Measurements from ENCODE around the gene CAB39L. TPM values are rescaled to one million over a fixed set of nuclear protein-coding genes. Genes with fewer than 3 reads are reported as not detected.
A peak's percentile ranks its signal among the peaks of the same experiment; 100 is the strongest.

Gene CAB39L
- total and polyA plus RNA-seq, 2 experiments from 2014 or later, result 3.3 to 4.4 TPM

GRCh38 chr13:49300276-49300675 is 143.6 kb downstream of the CAB39L start:
- ATAC-seq (no peak), DNase-seq (ENCODE audit: low spot score) (no peak)
- no peaks in the 10 kb centered on the region for H3K9me2 ChIP-seq (ENCODE audit: insufficient read depth)
- H3K4me3 ChIP-seq, result no peak overlapping the region
- no peak overlapping the region for H3K27ac ChIP-seq (ENCODE audit: low read depth)
- no peaks in the 10 kb centered on the region for H3K79me2 ChIP-seq (replicated peaks; ENCODE audit: insufficient read depth)
- H3K27me3 ChIP-seq (ENCODE audit: insufficient read depth), result no peaks in the 10 kb centered on the region
- TF ChIP-seq ETS1 (IDR thresholded peaks at IDR 0.05), result no peak
- TF ChIP-seq ZNF331 (CRISPR knock-in tag; IDR thresholded peaks at IDR 0.05; ENCODE audit: low read depth), result no peak
- no peak for TF ChIP-seq JUNB (IDR thresholded peaks at IDR 0.05; ENCODE audit: unreplicated experiment)
- TF ChIP-seq POLR2AphosphoS5 (IDR thresholded peaks at IDR 0.05; ENCODE audit: low read depth), result no peak
- TF ChIP-seq NANOG (IDR thresholded peaks at IDR 0.05; ENCODE audit: borderline replicate concordance), result no peak
- TF ChIP-seq, protein P1, sequence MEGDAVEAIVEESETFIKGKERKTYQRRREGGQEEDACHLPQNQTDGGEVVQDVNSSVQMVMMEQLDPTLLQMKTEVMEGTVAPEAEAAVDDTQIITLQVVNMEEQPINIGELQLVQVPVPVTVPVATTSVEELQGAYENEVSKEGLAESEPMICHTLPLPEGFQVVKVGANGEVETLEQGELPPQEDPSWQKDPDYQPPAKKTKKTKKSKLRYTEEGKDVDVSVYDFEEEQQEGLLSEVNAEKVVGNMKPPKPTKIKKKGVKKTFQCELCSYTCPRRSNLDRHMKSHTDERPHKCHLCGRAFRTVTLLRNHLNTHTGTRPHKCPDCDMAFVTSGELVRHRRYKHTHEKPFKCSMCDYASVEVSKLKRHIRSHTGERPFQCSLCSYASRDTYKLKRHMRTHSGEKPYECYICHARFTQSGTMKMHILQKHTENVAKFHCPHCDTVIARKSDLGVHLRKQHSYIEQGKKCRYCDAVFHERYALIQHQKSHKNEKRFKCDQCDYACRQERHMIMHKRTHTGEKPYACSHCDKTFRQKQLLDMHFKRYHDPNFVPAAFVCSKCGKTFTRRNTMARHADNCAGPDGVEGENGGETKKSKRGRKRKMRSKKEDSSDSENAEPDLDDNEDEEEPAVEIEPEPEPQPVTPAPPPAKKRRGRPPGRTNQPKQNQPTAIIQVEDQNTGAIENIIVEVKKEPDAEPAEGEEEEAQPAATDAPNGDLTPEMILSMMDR (conservative IDR thresholded peaks at IDR 0.05; ENCODE audit: low read depth in 2 of 2), result no peak
- TF ChIP-seq EZH2 (IDR thresholded peaks at IDR 0.05; ENCODE audit: low read depth, unreplicated experiment), result no peak
- TF ChIP-seq STAT1 (IDR thresholded peaks at IDR 0.05; ENCODE audit: unreplicated experiment), result no peak
- TF ChIP-seq ZNF114 (CRISPR knock-in tag; IDR thresholded peaks at IDR 0.05), result no peak
- no peak for TF ChIP-seq EZH2phosphoT487 (IDR thresholded peaks at IDR 0.05; ENCODE audit: unreplicated experiment)
- no peak for TF ChIP-seq CREB1 (CRISPR knock-in tag; IDR thresholded peaks at IDR 0.05; ENCODE audit: low read depth)
- TF ChIP-seq, protein P2, sequence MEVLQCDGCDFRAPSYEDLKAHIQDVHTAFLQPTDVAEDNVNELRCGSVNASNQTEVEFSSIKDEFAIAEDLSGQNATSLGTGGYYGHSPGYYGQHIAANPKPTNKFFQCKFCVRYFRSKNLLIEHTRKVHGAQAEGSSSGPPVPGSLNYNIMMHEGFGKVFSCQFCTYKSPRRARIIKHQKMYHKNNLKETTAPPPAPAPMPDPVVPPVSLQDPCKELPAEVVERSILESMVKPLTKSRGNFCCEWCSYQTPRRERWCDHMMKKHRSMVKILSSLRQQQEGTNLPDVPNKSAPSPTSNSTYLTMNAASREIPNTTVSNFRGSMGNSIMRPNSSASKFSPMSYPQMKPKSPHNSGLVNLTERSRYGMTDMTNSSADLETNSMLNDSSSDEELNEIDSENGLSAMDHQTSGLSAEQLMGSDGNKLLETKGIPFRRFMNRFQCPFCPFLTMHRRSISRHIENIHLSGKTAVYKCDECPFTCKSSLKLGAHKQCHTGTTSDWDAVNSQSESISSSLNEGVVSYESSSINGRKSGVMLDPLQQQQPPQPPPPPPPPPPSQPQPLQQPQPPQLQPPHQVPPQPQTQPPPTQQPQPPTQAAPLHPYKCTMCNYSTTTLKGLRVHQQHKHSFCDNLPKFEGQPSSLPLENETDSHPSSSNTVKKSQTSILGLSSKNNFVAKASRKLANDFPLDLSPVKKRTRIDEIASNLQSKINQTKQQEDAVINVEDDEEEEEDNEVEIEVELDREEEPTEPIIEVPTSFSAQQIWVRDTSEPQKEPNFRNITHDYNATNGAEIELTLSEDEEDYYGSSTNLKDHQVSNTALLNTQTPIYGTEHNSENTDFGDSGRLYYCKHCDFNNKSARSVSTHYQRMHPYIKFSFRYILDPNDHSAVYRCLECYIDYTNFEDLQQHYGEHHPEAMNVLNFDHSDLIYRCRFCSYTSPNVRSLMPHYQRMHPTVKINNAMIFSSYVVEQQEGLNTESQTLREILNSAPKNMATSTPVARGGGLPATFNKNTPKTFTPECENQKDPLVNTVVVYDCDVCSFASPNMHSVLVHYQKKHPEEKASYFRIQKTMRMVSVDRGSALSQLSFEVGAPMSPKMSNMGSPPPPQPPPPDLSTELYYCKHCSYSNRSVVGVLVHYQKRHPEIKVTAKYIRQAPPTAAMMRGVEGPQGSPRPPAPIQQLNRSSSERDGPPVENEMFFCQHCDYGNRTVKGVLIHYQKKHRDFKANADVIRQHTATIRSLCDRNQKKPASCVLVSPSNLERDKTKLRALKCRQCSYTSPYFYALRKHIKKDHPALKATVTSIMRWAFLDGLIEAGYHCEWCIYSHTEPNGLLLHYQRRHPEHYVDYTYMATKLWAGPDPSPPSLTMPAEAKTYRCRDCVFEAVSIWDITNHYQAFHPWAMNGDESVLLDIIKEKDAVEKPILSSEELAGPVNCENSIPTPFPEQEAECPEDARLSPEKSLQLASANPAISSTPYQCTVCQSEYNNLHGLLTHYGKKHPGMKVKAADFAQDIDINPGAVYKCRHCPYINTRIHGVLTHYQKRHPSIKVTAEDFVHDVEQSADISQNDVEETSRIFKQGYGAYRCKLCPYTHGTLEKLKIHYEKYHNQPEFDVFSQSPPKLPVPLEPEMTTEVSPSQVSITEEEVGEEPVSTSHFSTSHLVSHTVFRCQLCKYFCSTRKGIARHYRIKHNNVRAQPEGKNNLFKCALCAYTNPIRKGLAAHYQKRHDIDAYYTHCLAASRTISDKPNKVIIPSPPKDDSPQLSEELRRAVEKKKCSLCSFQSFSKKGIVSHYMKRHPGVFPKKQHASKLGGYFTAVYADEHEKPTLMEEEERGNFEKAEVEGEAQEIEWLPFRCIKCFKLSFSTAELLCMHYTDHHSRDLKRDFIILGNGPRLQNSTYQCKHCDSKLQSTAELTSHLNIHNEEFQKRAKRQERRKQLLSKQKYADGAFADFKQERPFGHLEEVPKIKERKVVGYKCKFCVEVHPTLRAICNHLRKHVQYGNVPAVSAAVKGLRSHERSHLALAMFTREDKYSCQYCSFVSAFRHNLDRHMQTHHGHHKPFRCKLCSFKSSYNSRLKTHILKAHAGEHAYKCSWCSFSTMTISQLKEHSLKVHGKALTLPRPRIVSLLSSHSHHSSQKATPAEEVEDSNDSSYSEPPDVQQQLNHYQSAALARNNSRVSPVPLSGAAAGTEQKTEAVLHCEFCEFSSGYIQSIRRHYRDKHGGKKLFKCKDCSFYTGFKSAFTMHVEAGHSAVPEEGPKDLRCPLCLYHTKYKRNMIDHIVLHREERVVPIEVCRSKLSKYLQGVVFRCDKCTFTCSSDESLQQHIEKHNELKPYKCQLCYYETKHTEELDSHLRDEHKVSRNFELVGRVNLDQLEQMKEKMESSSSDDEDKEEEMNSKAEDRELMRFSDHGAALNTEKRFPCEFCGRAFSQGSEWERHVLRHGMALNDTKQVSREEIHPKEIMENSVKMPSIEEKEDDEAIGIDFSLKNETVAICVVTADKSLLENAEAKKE (CRISPR knock-in tag; IDR thresholded peaks at IDR 0.05), result no peak
- TF ChIP-seq, protein P3, sequence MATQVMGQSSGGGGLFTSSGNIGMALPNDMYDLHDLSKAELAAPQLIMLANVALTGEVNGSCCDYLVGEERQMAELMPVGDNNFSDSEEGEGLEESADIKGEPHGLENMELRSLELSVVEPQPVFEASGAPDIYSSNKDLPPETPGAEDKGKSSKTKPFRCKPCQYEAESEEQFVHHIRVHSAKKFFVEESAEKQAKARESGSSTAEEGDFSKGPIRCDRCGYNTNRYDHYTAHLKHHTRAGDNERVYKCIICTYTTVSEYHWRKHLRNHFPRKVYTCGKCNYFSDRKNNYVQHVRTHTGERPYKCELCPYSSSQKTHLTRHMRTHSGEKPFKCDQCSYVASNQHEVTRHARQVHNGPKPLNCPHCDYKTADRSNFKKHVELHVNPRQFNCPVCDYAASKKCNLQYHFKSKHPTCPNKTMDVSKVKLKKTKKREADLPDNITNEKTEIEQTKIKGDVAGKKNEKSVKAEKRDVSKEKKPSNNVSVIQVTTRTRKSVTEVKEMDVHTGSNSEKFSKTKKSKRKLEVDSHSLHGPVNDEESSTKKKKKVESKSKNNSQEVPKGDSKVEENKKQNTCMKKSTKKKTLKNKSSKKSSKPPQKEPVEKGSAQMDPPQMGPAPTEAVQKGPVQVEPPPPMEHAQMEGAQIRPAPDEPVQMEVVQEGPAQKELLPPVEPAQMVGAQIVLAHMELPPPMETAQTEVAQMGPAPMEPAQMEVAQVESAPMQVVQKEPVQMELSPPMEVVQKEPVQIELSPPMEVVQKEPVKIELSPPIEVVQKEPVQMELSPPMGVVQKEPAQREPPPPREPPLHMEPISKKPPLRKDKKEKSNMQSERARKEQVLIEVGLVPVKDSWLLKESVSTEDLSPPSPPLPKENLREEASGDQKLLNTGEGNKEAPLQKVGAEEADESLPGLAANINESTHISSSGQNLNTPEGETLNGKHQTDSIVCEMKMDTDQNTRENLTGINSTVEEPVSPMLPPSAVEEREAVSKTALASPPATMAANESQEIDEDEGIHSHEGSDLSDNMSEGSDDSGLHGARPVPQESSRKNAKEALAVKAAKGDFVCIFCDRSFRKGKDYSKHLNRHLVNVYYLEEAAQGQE (IDR thresholded peaks at IDR 0.05; ENCODE audit: unreplicated experiment), result no peak
- Mint-ChIP-seq H3K36me3 (ENCODE audit: low read depth) (no peaks in the 10 kb centered on the region), H3K4me1 (peaks cover 37% of the 10 kb centered on the region), H3K27me3 (ENCODE audit: insufficient read depth, low read depth, poor library complexity) (peaks cover 7% of the 10 kb centered on the region), H3K27ac (no peak overlapping the region), H3K9me3 (no peaks in the 10 kb centered on the region), H3K4me3 (no peak overlapping the region)
- no peaks in the 10 kb centered on the region for H3K36me3 ChIP-seq (ENCODE audit: insufficient read depth)
- peak overlapping the region; percentile 84; the same call in 1 of the 2 replicates for H2AFZ ChIP-seq
- H3K4me1 ChIP-seq (ENCODE audit: insufficient read depth), result no peaks in the 10 kb centered on the region; the same call in 1 of the 2 replicates
- no peaks in the 10 kb centered on the region for H3F3A ChIP-seq (replicated peaks; ENCODE audit: low read depth)
- no peaks in the 10 kb centered on the region for H4K20me1 ChIP-seq (replicated peaks; ENCODE audit: insufficient read depth)
- H3K4me2 ChIP-seq, result no peak overlapping the region

Measured in GM23338 (cell line).